Body of pancreas (tissue), 4 donors: ENCODE data around the gene COX15. TPM values are rescaled to one million over a fixed set of nuclear protein-coding genes. Genes with fewer than 3 reads are reported as not detected.

Experiments
- ATAC-seq: fragments of 150-250 bp; one replicate; pipeline ENCODE4 v1.9.1; 2016
- DNase-seq, 4 donors: peaks; one replicate each; pipeline ENCODE4 v3.0.0-alpha.2; 2019
- H3K27ac ChIP-seq, 4 donors: fragments of 200-600 bp; sonication (generic); 1 replicate in 3 of 4; 2 replicates in 1 of 4; pipeline versions ENCODE4 v1.5.1 to v1.6.1; 2016 to 2019; ENCODE audit warnings: mild to moderate bottlenecking in 1 of 4, mixed read lengths in 1 of 4, moderate library complexity in 1 of 4
- H3K27me3 ChIP-seq, 2 donors: fragments of 200-600 bp; sonication (generic); one replicate each; pipeline ENCODE4 v1.6.0; 2016; ENCODE audit warnings: mild to moderate bottlenecking in 1 of 2
- H3K36me3 ChIP-seq, 2 donors: fragments of 200-600 bp; sonication (generic); replicated peaks in 1 of 2; 2 replicates each; pipeline ENCODE4 v1.5.1; 2016; ENCODE audit warnings: low read depth in 2 of 2; ENCODE audit not compliant: insufficient read depth in 1 of 2
- H3K4me1 ChIP-seq: fragments of 200-600 bp; sonication (generic); one replicate; pipeline ENCODE4 v1.6.0; 2016
- H3K4me3 ChIP-seq, 2 donors: fragments of 200-600 bp; sonication (generic); 1 replicate in 1 of 2; 2 replicates in 1 of 2; pipeline ENCODE4 v1.5.1; 2016 to 2019
- H3K9me3 ChIP-seq, 3 donors: fragments of 200-600 bp; sonication (generic); 1 replicate in 2 of 3; 2 replicates in 1 of 3; pipeline ENCODE4 v1.5.1; 2016
- POLR2A ChIP-seq, 3 donors: fragments of 450-650 bp; IDR thresholded peaks; one replicate each; pipeline ENCODE4 v1.6.1; 2016; ENCODE audit warnings: antibody characterized with exemption in 3 of 3, mild to moderate bottlenecking in 2 of 3
- WGBS, 2 donors: methylation state at CpG; one replicate each; pipeline ENCODE4 v1.1.5; 2017; 5-methylcytosine and 5-hydroxymethylcytosine counted together
- intact Hi-C: fragments of 100-400 bp; cut with DNase I; formaldehyde crosslinking; loops from one replicate; pipeline ENCODE4 v1.15.1; 2023
- total RNA-seq, 2 donors: library from RNA; depleted of rRNA; stranded (reverse); fragments of >200 nt; gene quantifications; one replicate each; pipeline ENCODE4 v1.1.0, GENCODE V29; 2016
- TF ChIP-seq, protein P1 (sequence below), 7 experiments: fragments of 450-650 bp in 4 of 7; fragments of 200-600 bp in 3 of 7; sonication (generic) in 3 of 7; IDR thresholded peaks; one replicate each; pipeline ENCODE4 v1.5.1; 2016 to 2019; ENCODE audit warnings: antibody characterized with exemption in 7 of 7

COX15 gene
- total RNA-seq, 2 donors from 2014 or later = 9.6 to 17.9 TPM

DNA sequence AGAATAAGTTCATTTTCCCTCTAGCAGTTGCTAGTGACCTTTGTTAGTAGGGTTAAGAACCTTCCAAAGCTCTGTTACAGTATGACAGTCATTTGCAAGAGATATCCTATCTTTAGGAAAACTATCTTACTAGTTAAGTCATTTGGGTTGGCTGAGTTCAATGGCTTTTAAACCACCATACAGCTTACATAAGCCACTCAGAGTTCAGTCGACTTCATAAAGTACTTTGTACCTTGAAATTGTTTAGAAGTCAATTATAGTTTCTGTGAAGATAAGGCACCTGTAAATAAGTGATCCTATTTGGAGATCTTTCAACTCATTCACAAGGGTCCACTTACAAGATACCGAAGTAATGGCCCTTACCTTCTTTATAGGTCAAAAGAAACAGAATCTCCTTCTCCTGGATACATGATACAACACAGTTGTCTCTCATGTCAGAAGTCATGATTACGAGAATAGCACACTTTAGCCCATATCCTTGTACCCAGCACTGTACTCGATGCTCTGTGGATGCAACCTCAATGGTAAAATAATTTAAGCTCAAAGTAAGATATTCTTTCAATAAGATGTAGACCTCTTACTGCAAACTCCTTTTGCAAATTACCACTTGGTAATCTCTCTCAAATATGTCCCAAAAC lies 38.6 kb upstream of the COX15 start:
- intact Hi-C loops = no loop called here
- no peak overlapping the region for H3K4me3 ChIP-seq
- H3K4me1 ChIP-seq = no peaks in the 10 kb centered on the region
- H3K27me3 ChIP-seq = no peaks in the 10 kb centered on the region
- TF ChIP-seq, protein P1, sequence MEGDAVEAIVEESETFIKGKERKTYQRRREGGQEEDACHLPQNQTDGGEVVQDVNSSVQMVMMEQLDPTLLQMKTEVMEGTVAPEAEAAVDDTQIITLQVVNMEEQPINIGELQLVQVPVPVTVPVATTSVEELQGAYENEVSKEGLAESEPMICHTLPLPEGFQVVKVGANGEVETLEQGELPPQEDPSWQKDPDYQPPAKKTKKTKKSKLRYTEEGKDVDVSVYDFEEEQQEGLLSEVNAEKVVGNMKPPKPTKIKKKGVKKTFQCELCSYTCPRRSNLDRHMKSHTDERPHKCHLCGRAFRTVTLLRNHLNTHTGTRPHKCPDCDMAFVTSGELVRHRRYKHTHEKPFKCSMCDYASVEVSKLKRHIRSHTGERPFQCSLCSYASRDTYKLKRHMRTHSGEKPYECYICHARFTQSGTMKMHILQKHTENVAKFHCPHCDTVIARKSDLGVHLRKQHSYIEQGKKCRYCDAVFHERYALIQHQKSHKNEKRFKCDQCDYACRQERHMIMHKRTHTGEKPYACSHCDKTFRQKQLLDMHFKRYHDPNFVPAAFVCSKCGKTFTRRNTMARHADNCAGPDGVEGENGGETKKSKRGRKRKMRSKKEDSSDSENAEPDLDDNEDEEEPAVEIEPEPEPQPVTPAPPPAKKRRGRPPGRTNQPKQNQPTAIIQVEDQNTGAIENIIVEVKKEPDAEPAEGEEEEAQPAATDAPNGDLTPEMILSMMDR (IDR thresholded peaks at IDR 0.05) = no peak
- no peak for TF ChIP-seq POLR2A (IDR thresholded peaks at IDR 0.05)
- ATAC-seq = no peak
- no peaks in the 10 kb centered on the region for H3K36me3 ChIP-seq
- no peaks in the 10 kb centered on the region for H3K9me3 ChIP-seq
- DNase-seq = no peak
- no peak overlapping the region for H3K27ac ChIP-seq
- WGBS, 2 donors = 78 to 79% methylated on average over 4 of the region's 4 CpGs

DNA sequence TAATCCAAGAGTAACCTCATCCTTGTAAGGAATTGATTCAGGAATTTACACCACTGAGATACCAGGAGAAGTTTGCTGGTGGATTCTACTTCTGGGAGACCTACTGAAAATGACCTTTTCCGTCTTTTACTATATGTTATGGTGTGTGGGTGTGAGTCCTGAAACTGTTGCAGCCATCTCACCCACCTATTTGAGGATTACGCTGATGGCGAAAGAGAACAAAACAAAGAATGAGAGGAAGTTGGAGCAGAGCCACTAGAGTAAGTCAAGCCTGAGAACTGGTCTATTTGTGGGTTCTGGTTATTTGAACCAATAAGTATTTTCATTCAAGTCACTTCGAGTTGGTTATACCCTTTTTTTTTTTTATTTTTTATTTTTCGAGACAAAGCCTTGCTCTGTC lies 37.8 kb upstream of the COX15 start:
- no peaks in the 10 kb centered on the region for H3K36me3 ChIP-seq
- H3K27ac ChIP-seq = no peak overlapping the region
- ATAC-seq (no peak), DNase-seq (no peak)
- H3K9me3 ChIP-seq = no peaks in the 10 kb centered on the region
- no peaks in the 10 kb centered on the region for H3K27me3 ChIP-seq
- TF ChIP-seq, protein P1 (IDR thresholded peaks at IDR 0.05) = no peak
- no peak for TF ChIP-seq POLR2A (IDR thresholded peaks at IDR 0.05)
- WGBS, 2 donors = 77 to 88% methylated on average over 5 of the region's 5 CpGs
- H3K4me3 ChIP-seq = no peak overlapping the region
- H3K4me1 ChIP-seq = no peaks in the 10 kb centered on the region
- intact Hi-C loops = no loop called here

DNA sequence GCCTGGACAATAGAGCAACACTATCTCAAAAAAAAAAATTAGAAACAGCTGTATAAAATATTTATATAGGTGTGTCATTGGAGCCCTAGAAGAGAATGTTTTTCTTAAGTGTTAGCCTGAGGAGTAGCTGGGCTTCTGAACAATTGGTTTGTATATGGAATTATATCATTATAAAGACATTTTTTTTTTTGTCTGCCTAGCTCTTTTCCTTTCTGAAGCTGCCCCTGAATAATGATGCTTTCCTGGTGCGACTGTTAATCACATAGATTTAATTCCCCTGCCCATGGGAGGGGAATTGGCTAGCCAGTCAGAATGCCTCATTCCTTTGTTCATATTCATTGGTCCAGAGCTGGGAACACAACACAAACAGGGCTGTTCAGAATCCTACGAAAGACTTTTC lies 36.6 kb upstream of the COX15 start:
- intact Hi-C loops = no loop called here
- Histone ChIP-seq H3K36me3 (no peaks in the 10 kb centered on the region), H3K4me3 (no peak overlapping the region), H3K27ac (no peak overlapping the region), H3K4me1 (no peaks in the 10 kb centered on the region), H3K9me3 (no peaks in the 10 kb centered on the region), H3K27me3 (no peaks in the 10 kb centered on the region)
- no peak for TF ChIP-seq POLR2A (IDR thresholded peaks at IDR 0.05)
- TF ChIP-seq, protein P1 (IDR thresholded peaks at IDR 0.05) = no peak
- DNase-seq (no peak), ATAC-seq (no peak)
- 77 to 92% methylated on average over 2 of the region's 2 CpGs for whole genome bisulfite sequencing, 2 donors

DNA sequence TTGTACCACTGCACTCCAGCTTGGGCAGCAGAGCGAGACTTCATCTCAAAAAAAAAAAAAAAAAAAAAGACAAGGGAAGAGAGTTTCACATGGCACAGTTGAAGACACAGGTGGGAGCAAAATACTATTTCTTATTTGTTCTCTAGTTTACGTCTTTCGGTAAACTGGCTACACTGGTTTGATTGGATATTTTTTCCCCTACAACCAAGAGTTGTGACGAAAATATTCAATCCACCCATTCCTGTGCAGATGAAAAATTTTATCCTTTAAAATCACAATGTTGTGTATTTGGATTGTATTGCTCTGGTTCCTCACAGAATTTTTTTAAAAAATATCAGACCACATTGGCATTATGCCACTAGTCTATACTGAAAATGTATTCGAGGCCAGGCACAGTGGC lies 36.0 kb upstream of the COX15 start:
- WGBS, 2 donors = 62 to 66% methylated on average over 5 of the region's 5 CpGs
- Histone ChIP-seq H3K27ac (no peak overlapping the region), H3K9me3 (no peaks in the 10 kb centered on the region), H3K4me1 (no peaks in the 10 kb centered on the region), H3K27me3 (no peaks in the 10 kb centered on the region), H3K4me3 (no peak overlapping the region), H3K36me3 (no peaks in the 10 kb centered on the region)
- TF ChIP-seq, protein P1 (IDR thresholded peaks at IDR 0.05) = no peak
- TF ChIP-seq POLR2A (IDR thresholded peaks at IDR 0.05) = no peak
- ATAC-seq (no peak), DNase-seq (no peak)
- intact Hi-C loops = no loop called here

- no peak overlapping the region for H3K27ac ChIP-seq
- no peaks in the 10 kb centered on the region for H3K27me3 ChIP-seq
- H3K36me3 ChIP-seq = no peaks in the 10 kb centered on the region
- DNase-seq (no peak), ATAC-seq (no peak)
- no peak for TF ChIP-seq POLR2A (IDR thresholded peaks at IDR 0.05)
- TF ChIP-seq, protein P1 (IDR thresholded peaks at IDR 0.05) = no peak
- 71 to 73% methylated on average over 8 of the region's 8 CpGs for WGBS, 2 donors
- intact Hi-C loops = no loop called here
- H3K4me3 ChIP-seq = no peak overlapping the region
- no peaks in the 10 kb centered on the region for H3K9me3 ChIP-seq
- no peaks in the 10 kb centered on the region for H3K4me1 ChIP-seq
Measured at GRCh38 chr10:99766302-99766681, 34.4 kb upstream of the COX15 start.
